GM12878 (cell line): ENCODE measurements around the gene C16orf95. TPM values are rescaled to one million over a fixed set of nuclear protein-coding genes. Genes with fewer than 3 reads are reported as not detected.

Source experiments
- ATAC-seq: fragments of 200-7000 bp; cut with Tn5 transposase; 3 replicates; pipeline ENCODE4 v1.9.1; 2020; ENCODE audit warnings: mild to moderate bottlenecking, moderate library complexity
- BruUV-seq: library from RNA; stranded (reverse); fragments of 400-500 nt; replicated peaks from 2 replicates; lab custom pipeline; 2021; lab: Mats Ljungman, UMichigan
- CTCF ChIA-PET: fragments of 300-600 bp; sonication (Branson Sonifier 250); formaldehyde crosslinking; extraction: SDS; loops from one replicate; lab custom pipeline; 2021; ENCODE audit warnings: inconsistent platforms; lab: Yijun Ruan, JAX
- POLR2A ChIA-PET: fragments of 350-600 bp; formaldehyde crosslinking; extraction: SDS; loops from one replicate; lab custom pipeline; 2021; ENCODE audit warnings: inconsistent platforms; lab: Charles Lee
- RAD21 ChIA-PET: fragments of 300-600 bp; sonication (Branson Sonifier 250); formaldehyde crosslinking; loops from one replicate; lab custom pipeline; 2023; ENCODE audit warnings: antibody characterized with exemption; ENCODE audit not compliant: unreplicated experiment; lab: Charles Lee
- SMC1A ChIA-PET: fragments of 300-600 bp; sonication (Branson Sonifier 250); formaldehyde crosslinking; loops from one replicate; lab custom pipeline; 2023; ENCODE audit not compliant: unreplicated experiment, uncharacterized antibody; lab: Charles Lee
- DNase-seq: peaks from one replicate; pipeline ENCODE4 v3.0.0-alpha.2; 2011; ENCODE audit warnings: low read depth, low spot score
- FAIRE-seq: peaks from 3 replicates; lab custom pipeline; 2011; peaks lifted over from hg19 to GRCh38; lab: Jason Lieb, UNC
- H2AFZ ChIP-seq: 2 replicates; pipeline ENCODE4 v1.6.0; 2011; ENCODE audit warnings: low read depth, low read length, control low read depth; ENCODE audit not compliant: control insufficient read depth
- H3K27ac ChIP-seq: 2 replicates; pipeline ENCODE4 v1.5.1; 2011; ENCODE audit warnings: control low read depth; ENCODE audit not compliant: control insufficient read depth, insufficient read depth
- H3K27me3 ChIP-seq, 2 experiments: replicated peaks in 1 of 2; 2 replicates each; pipeline versions ENCODE4 v1.6.0 to v1.6.1; 2011; ENCODE audit warnings: low read length in 1 of 2; ENCODE audit not compliant: control insufficient read depth in 2 of 2, insufficient read depth in 2 of 2
- H3K36me3 ChIP-seq, 2 experiments: 2 replicates each; pipeline ENCODE4 v1.5.1; 2011; ENCODE audit warnings: low read length in 1 of 2; ENCODE audit not compliant: control insufficient read depth in 2 of 2, insufficient read depth in 2 of 2
- H3K4me1 ChIP-seq: 2 replicates; pipeline ENCODE4 v1.6.1; 2011; ENCODE audit warnings: mild to moderate bottlenecking, low read length, moderate library complexity, mixed read lengths; ENCODE audit not compliant: control insufficient read depth, insufficient read depth
- H3K4me2 ChIP-seq: 2 replicates; pipeline ENCODE4 v1.6.0; 2011; ENCODE audit warnings: control low read depth; ENCODE audit not compliant: control insufficient read depth, insufficient read depth
- H3K4me3 ChIP-seq: fragments of 200-600 bp; sonication (generic); 2 replicates; pipeline ENCODE4 v1.5.1; 2016
- H3K79me2 ChIP-seq: 2 replicates; pipeline ENCODE4 v1.6.0; 2011; ENCODE audit warnings: low read length; ENCODE audit not compliant: control insufficient read depth, insufficient read depth
- H3K9ac ChIP-seq: 2 replicates; pipeline ENCODE4 v1.8.0; 2011; ENCODE audit warnings: low read length, control low read depth, mixed read lengths; ENCODE audit not compliant: control insufficient read depth, insufficient read depth
- H3K9me3 ChIP-seq: replicated peaks from 3 replicates; pipeline ENCODE4 v1.5.1; 2011; ENCODE audit warnings: mild to moderate bottlenecking, low read length; ENCODE audit not compliant: control insufficient read depth, insufficient read depth
- H4K20me1 ChIP-seq: 2 replicates; pipeline ENCODE4 v1.6.0; 2011; ENCODE audit not compliant: control insufficient read depth, insufficient read depth
- ASH2L ChIP-seq: fragments of 300-600, 200-600 bp; sonication (generic); IDR thresholded peaks from 2 replicates; pipeline ENCODE4 v1.6.1; 2017; ENCODE audit warnings: low read depth, mild to moderate bottlenecking, borderline replicate concordance
- BHLHE40 ChIP-seq, 2 experiments: fragments of 450-650 bp in 1 of 2; IDR thresholded peaks; 2 replicates each; pipeline ENCODE4 v1.6.1; 2011 to 2017; ENCODE audit warnings: low read depth in 2 of 2, borderline replicate concordance in 1 of 2, improper control_type of control experiment in 1 of 2, low read length in 1 of 2, mild to moderate bottlenecking in 1 of 2
- CEBPZ ChIP-seq: fragments of 150-350 bp; IDR thresholded peaks from 2 replicates; pipeline ENCODE4 v1.6.1; 2016; ENCODE audit warnings: low read depth, low read length
- CREB1 ChIP-seq: IDR thresholded peaks from 2 replicates; pipeline ENCODE4 v1.6.1; 2012; ENCODE audit warnings: low read depth, mild to moderate bottlenecking, inconsistent platforms
- MYB ChIP-seq: fragments of 150-350 bp; IDR thresholded peaks from 2 replicates; pipeline ENCODE4 v1.6.1; 2014; ENCODE audit warnings: mild to moderate bottlenecking, low read depth, low read length, borderline replicate concordance
- NFYB ChIP-seq: IDR thresholded peaks from 2 replicates; pipeline ENCODE4 v1.6.1; 2011; ENCODE audit warnings: low read depth, mild to moderate bottlenecking, low read length, improper control_type of control experiment, moderate library complexity; ENCODE audit not compliant: insufficient read depth
- RB1 ChIP-seq: fragments of 450-650 bp; formaldehyde crosslinking; IDR thresholded peaks from 2 replicates; pipeline ENCODE4 v1.6.1; 2017; ENCODE audit warnings: mild to moderate bottlenecking, borderline replicate concordance
- SMAD1 ChIP-seq: fragments of 450-650 bp; IDR thresholded peaks from 2 replicates; pipeline ENCODE4 v1.6.1; 2018; ENCODE audit warnings: mild to moderate bottlenecking, low read depth; ENCODE audit not compliant: partially characterized antibody
- WGBS: methylation state at CpG from one replicate; pipeline ENCODE4 v1.1.6; 2016; ENCODE audit warnings: low lambda C conversion rate; ENCODE audit not compliant: insufficient replicate concordance, insufficient coverage; ENCODE audit errors: missing lambda C conversion rate; 5-methylcytosine and 5-hydroxymethylcytosine counted together
- in situ Hi-C: fragments of 300-500 bp; cut with MboI; formaldehyde crosslinking; loops from 9 replicates; pipeline ENCODE4 v1.14.3; 2018; ENCODE audit warnings: mixed read lengths
- intact Hi-C: fragments of 100-400 bp; cut with micrococcal nuclease; formaldehyde crosslinking; loops from one replicate; pipeline ENCODE4 v1.14.2; 2022; ENCODE audit not compliant: unreplicated experiment
- polyA plus RNA-seq, 11 experiments: library from polyadenylated mRNA; depleted of rRNA in 4 of 11; unstranded in 6 of 11; stranded (reverse) in 5 of 11; fragments of >200 nt; fragmentation: Nextera tagmentation in 4 of 11; fragmentation: Illumina TruSeq in 1 of 11; extraction: Ambion mirVana in 4 of 11; extraction: Trizol in 1 of 11; gene quantifications; 1 replicate in 1 of 11; 2 replicates in 10 of 11; pipeline versions ENCODE4 v1.2.1 to v1.2.3, GENCODE V29; 2011 to 2016; ENCODE audit warnings: inconsistent platforms in 2 of 11, missing spikeins in 2 of 11, low read depth in 1 of 11
- total RNA-seq, 4 experiments: library from RNA; depleted of rRNA in 3 of 4; stranded (reverse); fragments of >200 nt in 3 of 4; fragmentation: Illumina TruSeq in 1 of 4; extraction: Trizol in 1 of 4; gene quantifications; 2 replicates each; pipeline versions ENCODE4 v1.2.1 to v1.2.3, GENCODE V29; 2013 to 2021

Gene C16orf95
- total and polyA plus RNA-seq, 10 of the 15 experiments (the other 5 are each of a cell fraction or from before 2014, with no cell fraction given): 0.90 to 22.7 (median 6.0) TPM

GRCh38 chr16:87328846-87329245 lies 11.7 kb upstream of the C16orf95 start:
- no peaks in the 10 kb centered on the region for H3K4me1 ChIP-seq
- no peak overlapping the region for H3K4me2 ChIP-seq
- no peaks in the 10 kb centered on the region for H3K79me2 ChIP-seq
- H3K27ac ChIP-seq: no peak overlapping the region
- POLR2A ChIA-PET: no interaction called here
- CTCF ChIA-PET: no interaction called here
- H3K9me3 ChIP-seq: no peaks in the 10 kb centered on the region
- peaks cover 11 to 27% of the 10 kb centered on the region in 2 experiments for H3K36me3 ChIP-seq
- no peak for FAIRE-seq
- no peak overlapping the region for H3K4me3 ChIP-seq
- no peak overlapping the region for H3K9ac ChIP-seq
- intact Hi-C loops: no loop called here
- no peaks in the 10 kb centered on the region for H3K27me3 ChIP-seq
- no peak for DNase-seq
- no TSS peak for BruUV-seq
- ATAC-seq: no peak
- no peak overlapping the region for H2AFZ ChIP-seq
- SMC1A ChIA-PET: no interaction called here
- no peaks in the 10 kb centered on the region; the same call in 1 of the 2 replicates for H4K20me1 ChIP-seq
- 86% methylated on average over 12 of the region's 12 CpGs for WGBS
- in situ Hi-C loops: no loop called here
- RAD21 ChIA-PET: no interaction called here
- TF ChIP-seq RB1 (no peak), CEBPZ (no peak), MYB (no peak), ASH2L (no peak), BHLHE40 (IDR thresholded peaks at IDR 0.05; ENCODE audit: borderline replicate concordance in 1 of 2, low read depth in 2 of 2, low read length in 1 of 2) (no peak), SMAD1 (no peak), NFYB (no peak), CREB1 (no peak)
